Endothelial cell of umbilical vein (primary cell): ENCODE data around the gene PTCH1. TPM values are rescaled to one million over a fixed set of nuclear protein-coding genes. Genes with fewer than 3 reads are reported as not detected.

Experiments used
- BruUV-seq: library from RNA; stranded (reverse); fragments of 400-500 nt; replicated peaks from 2 replicates; lab custom pipeline; 2021; lab: Mats Ljungman, UMichigan
- CTCF ChIA-PET: fragments of 300-600, 350-600 bp; sonication (Branson Sonifier 250); formaldehyde crosslinking; loops from one replicate; lab custom pipeline; 2021; ENCODE audit warnings: antibody characterized with exemption, inconsistent platforms; lab: Charles Lee
- POLR2A ChIA-PET: fragments of 300-600, 350-600 bp; sonication (Branson Sonifier 250); formaldehyde crosslinking; loops from one replicate; lab custom pipeline; 2021; ENCODE audit warnings: antibody characterized with exemption, inconsistent platforms; lab: Charles Lee
- DNase-seq: peaks from one replicate; pipeline ENCODE4 v3.0.0-alpha.2; 2011; ENCODE audit warnings: low read depth, low spot score
- FAIRE-seq: peaks from 2 replicates; lab custom pipeline; 2011; peaks lifted over from hg19 to GRCh38; lab: Jason Lieb, UNC
- H2AFZ ChIP-seq: 2 replicates; pipeline ENCODE4 v1.6.0; 2012; ENCODE audit warnings: low read depth, low read length, control low read depth, inconsistent platforms
- H3K27ac ChIP-seq: 2 replicates; pipeline ENCODE4 v1.5.1; 2011; ENCODE audit warnings: low read depth, mild to moderate bottlenecking, control low read depth, low read length, moderate library complexity; ENCODE audit not compliant: insufficient read depth
- H3K27me3 ChIP-seq, 2 experiments: 2 replicates each; pipeline versions ENCODE4 v1.6.0 to v1.6.1; 2011; ENCODE audit warnings: low read length in 2 of 2, mixed read lengths in 1 of 2; ENCODE audit not compliant: control insufficient read depth in 2 of 2, insufficient read depth in 2 of 2
- H3K36me3 ChIP-seq, 2 experiments: 2 replicates in 1 of 2; 3 replicates in 1 of 2; pipeline ENCODE4 v1.5.1; 2011; ENCODE audit warnings: low read length in 2 of 2, mild to moderate bottlenecking in 1 of 2, moderate library complexity in 1 of 2; ENCODE audit not compliant: control insufficient read depth in 2 of 2, insufficient read depth in 2 of 2; ENCODE audit errors: extremely low read depth in 1 of 2
- H3K4me1 ChIP-seq: 3 replicates; pipeline ENCODE4 v1.5.1; 2011; ENCODE audit warnings: mild to moderate bottlenecking, low read length; ENCODE audit not compliant: control insufficient read depth, insufficient read depth; ENCODE audit errors: extremely low read depth
- H3K4me2 ChIP-seq: 2 replicates; pipeline ENCODE4 v1.6.1; 2011; ENCODE audit warnings: low read length, control low read depth, mixed read lengths; ENCODE audit not compliant: insufficient read depth
- H3K4me3 ChIP-seq, 3 experiments: fragments of 200-600 bp in 1 of 3; sonication (generic), shearing (Covaris generic) in 1 of 3; replicated peaks in 1 of 3; 2 replicates each; pipeline ENCODE4 v1.5.1; 2011 to 2016; ENCODE audit warnings: control low read depth in 3 of 3, low read length in 3 of 3, mild to moderate bottlenecking in 2 of 3, inconsistent platforms in 1 of 3, low read depth in 1 of 3, moderate library complexity in 1 of 3; ENCODE audit not compliant: insufficient read depth in 1 of 3
- H3K79me2 ChIP-seq: 2 replicates; pipeline ENCODE4 v1.6.0; 2012; ENCODE audit warnings: low read length, inconsistent platforms; ENCODE audit not compliant: control insufficient read depth, insufficient read depth
- H3K9ac ChIP-seq: replicated peaks from 2 replicates; pipeline ENCODE3; 2011; ENCODE audit warnings: low read length, control low read depth; ENCODE audit not compliant: insufficient read depth; ENCODE audit errors: extremely low read depth
- H3K9me1 ChIP-seq: replicated peaks from 3 replicates; pipeline ENCODE4 v1.6.0; 2011; ENCODE audit warnings: mild to moderate bottlenecking, low read length; ENCODE audit not compliant: control insufficient read depth, insufficient read depth; ENCODE audit errors: extremely low read depth
- H3K9me3 ChIP-seq: replicated peaks from 2 replicates; pipeline ENCODE4 v1.5.1; 2012; ENCODE audit warnings: low read length, inconsistent platforms; ENCODE audit not compliant: control insufficient read depth, insufficient read depth
- H4K20me1 ChIP-seq: replicated peaks from 2 replicates; pipeline ENCODE3; 2011; ENCODE audit warnings: mild to moderate bottlenecking, low read length; ENCODE audit not compliant: control insufficient read depth, insufficient read depth; ENCODE audit errors: extremely low read depth
- EZH2 ChIP-seq: IDR thresholded peaks from 2 replicates; pipeline ENCODE4 v1.6.1; 2012; ENCODE audit warnings: borderline replicate concordance, low read depth, mild to moderate bottlenecking, moderate library complexity, low read length, inconsistent platforms; ENCODE audit not compliant: severe bottlenecking
- FOS ChIP-seq: IDR thresholded peaks from 2 replicates; pipeline ENCODE4 v1.6.1; 2011; ENCODE audit warnings: mild to moderate bottlenecking, low read length, moderate library complexity, borderline replicate concordance; ENCODE audit not compliant: insufficient read depth
- GATA2 ChIP-seq: IDR thresholded peaks from 2 replicates; pipeline ENCODE4 v1.7.0; 2011; ENCODE audit warnings: low read depth, mild to moderate bottlenecking, moderate library complexity, mixed read lengths, low read length; ENCODE audit not compliant: insufficient read length, insufficient read depth
- JUN ChIP-seq: IDR thresholded peaks from 2 replicates; pipeline ENCODE4 v1.6.1; 2011; ENCODE audit warnings: borderline replicate concordance, low read depth; ENCODE audit not compliant: insufficient read length, insufficient read depth
- MYC ChIP-seq: IDR thresholded peaks from one replicate; pipeline ENCODE4 v1.6.1; 2011; ENCODE audit warnings: mild to moderate bottlenecking, low read depth, low read length
- POLR2A ChIP-seq: IDR thresholded peaks from 2 replicates; pipeline ENCODE4 v1.6.1; 2012; ENCODE audit warnings: low read depth, mild to moderate bottlenecking, control low read depth, low read length
- dilution Hi-C: fragments of 300-500 bp; cut with MboI; formaldehyde crosslinking; loops from one replicate; pipeline ENCODE4 v1.15.0; 2019; ENCODE audit warnings: low sequenced_read_pairs; ENCODE audit not compliant: extremely low pct_ligation_motif_present
- intact Hi-C: fragments of 100-400 bp; cut with micrococcal nuclease; formaldehyde crosslinking; loops from one replicate; pipeline ENCODE4 v1.10.0; 2022
- polyA plus RNA-seq, 4 experiments: library from polyadenylated mRNA; depleted of rRNA in 3 of 4; stranded (reverse) in 3 of 4; unstranded in 1 of 4; fragments of >200 nt; gene quantifications; 2 replicates each; pipeline versions ENCODE4 v1.2.1 to v1.2.3, GENCODE V29; 2011 to 2012; ENCODE audit warnings: missing spikeins in 1 of 4
- total RNA-seq: library from RNA; stranded (reverse); gene quantifications from 2 replicates; pipeline ENCODE4 v1.2.3, GENCODE V29; 2021
- TF ChIP-seq, protein P1 (sequence below): IDR thresholded peaks from 2 replicates; pipeline ENCODE4 v1.6.1; 2011; ENCODE audit not compliant: insufficient read depth, insufficient read length
- TF ChIP-seq, protein P2 (sequence below), 2 donors: IDR thresholded peaks; 1 replicate in 1 of 2; 2 replicates in 1 of 2; pipeline ENCODE4 v1.5.1; 2011; ENCODE audit warnings: low read length in 2 of 2, mild to moderate bottlenecking in 2 of 2, moderate library complexity in 2 of 2, control low read depth in 1 of 2, inconsistent platforms in 1 of 2, low read depth in 1 of 2; ENCODE audit not compliant: insufficient read depth in 1 of 2; ENCODE audit errors: extremely low read depth in 1 of 2

The PTCH1 gene
- total and polyA plus RNA-seq, 2 donors (not counting 3 experiments of a cell fraction or from before 2014, with no cell fraction given) = 3.9 to 12.1 TPM

DNA sequence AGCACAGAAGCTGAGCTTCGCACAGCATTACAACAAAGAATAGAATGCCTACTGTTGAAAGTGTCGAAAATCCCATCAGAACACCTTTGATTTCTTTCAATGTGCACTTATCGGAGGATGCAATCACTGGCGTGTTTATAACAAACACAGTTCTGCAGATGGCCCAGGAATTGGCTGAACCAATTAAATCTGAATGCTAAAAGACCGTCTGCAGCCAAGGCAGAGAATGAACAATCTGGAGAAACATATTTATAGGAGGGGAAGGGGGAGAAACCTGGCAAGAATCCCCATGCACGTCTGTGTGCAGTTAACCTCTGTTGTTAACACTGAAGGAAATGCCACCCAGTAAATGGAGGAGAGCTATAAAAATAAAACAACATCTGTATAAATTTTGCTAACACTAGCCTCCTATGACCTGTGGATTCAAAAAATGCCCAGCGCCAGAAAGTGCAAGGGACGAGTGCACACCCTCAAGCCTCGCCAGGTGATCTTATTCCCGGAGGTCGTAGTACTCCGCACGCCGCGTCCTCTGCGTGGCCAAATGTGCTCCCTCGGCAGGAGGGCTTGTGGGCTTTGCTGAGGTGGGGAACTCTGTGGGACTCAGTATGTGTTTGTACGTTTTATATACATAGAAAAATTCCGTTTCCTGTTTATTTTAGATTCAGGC is 56.8 kb downstream of the PTCH1 start:
- ChIA-PET CTCF (no interaction called here), POLR2A (no interaction called here)
- dilution Hi-C loops = no loop called here
- Histone ChIP-seq H3K9me3 (no peaks in the 10 kb centered on the region), H3K9me1 (no peaks in the 10 kb centered on the region), H3K4me3 (no peak overlapping the region), H3K27me3 (no peaks in the 10 kb centered on the region), H4K20me1 (no peaks in the 10 kb centered on the region), H3K9ac (no peak overlapping the region), H3K79me2 (no peaks in the 10 kb centered on the region), H3K4me1 (peaks cover 9% of the 10 kb centered on the region), H3K27ac (no peak overlapping the region), H3K4me2 (no peak overlapping the region), H2AFZ (no peak overlapping the region), H3K36me3 (peaks cover 0 to 5% of the 10 kb centered on the region in 2 experiments)
- TF ChIP-seq, protein P1, sequence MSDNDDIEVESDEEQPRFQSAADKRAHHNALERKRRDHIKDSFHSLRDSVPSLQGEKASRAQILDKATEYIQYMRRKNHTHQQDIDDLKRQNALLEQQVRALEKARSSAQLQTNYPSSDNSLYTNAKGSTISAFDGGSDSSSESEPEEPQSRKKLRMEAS = no peak
- TF ChIP-seq GATA2 (no peak), FOS (no peak), EZH2 (no peak), POLR2A (no peak), MYC (no peak), JUN (no peak)
- TF ChIP-seq, protein P2, sequence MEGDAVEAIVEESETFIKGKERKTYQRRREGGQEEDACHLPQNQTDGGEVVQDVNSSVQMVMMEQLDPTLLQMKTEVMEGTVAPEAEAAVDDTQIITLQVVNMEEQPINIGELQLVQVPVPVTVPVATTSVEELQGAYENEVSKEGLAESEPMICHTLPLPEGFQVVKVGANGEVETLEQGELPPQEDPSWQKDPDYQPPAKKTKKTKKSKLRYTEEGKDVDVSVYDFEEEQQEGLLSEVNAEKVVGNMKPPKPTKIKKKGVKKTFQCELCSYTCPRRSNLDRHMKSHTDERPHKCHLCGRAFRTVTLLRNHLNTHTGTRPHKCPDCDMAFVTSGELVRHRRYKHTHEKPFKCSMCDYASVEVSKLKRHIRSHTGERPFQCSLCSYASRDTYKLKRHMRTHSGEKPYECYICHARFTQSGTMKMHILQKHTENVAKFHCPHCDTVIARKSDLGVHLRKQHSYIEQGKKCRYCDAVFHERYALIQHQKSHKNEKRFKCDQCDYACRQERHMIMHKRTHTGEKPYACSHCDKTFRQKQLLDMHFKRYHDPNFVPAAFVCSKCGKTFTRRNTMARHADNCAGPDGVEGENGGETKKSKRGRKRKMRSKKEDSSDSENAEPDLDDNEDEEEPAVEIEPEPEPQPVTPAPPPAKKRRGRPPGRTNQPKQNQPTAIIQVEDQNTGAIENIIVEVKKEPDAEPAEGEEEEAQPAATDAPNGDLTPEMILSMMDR (IDR thresholded peaks at IDR 0.05; ENCODE audit: extremely low read depth in 1 of 2, insufficient read depth in 1 of 2, low read depth in 1 of 2, low read length in 2 of 2) = no peak
- no peak for FAIRE-seq
- no TSS peak for BruUV-seq
- intact Hi-C loops = no loop called here
- no peak for DNase-seq
